K562 (cell line): ENCODE results near the gene SARS1. TPM values are rescaled to one million over a fixed set of nuclear protein-coding genes. Genes with fewer than 3 reads are reported as not detected.

Source experiments
- ATAC-seq: fragments of 200-7000 bp; cut with Tn5 transposase; 3 replicates; pipeline ENCODE4 v1.9.1; 2020; ENCODE audit warnings: moderate library complexity
- BruUV-seq: library from RNA; stranded (reverse); fragments of 400-500 nt; replicated peaks from 2 replicates; lab custom pipeline; 2021; lab: Mats Ljungman, UMichigan
- CTCF ChIA-PET: fragments of 300-600 bp; formaldehyde crosslinking; extraction: SDS; loops from one replicate; lab custom pipeline; 2021; ENCODE audit warnings: low intra/inter-chr PET ratio; lab: Yijun Ruan, JAX
- POLR2A ChIA-PET: fragments of 300-600, 350-650 bp; sonication (Branson Sonifier 250); formaldehyde crosslinking; extraction: SDS; loops from one replicate; lab custom pipeline; 2021; ENCODE audit warnings: antibody characterized with exemption, inconsistent platforms; lab: Yijun Ruan, JAX
- DNase-seq, 4 experiments: peaks; one replicate each; pipeline versions ENCODE4 v3.0.0 to v3.0.0-alpha.2; 2011 to 2018; ENCODE audit warnings: low spot score in 3 of 4, mixed read lengths in 3 of 4; ENCODE audit errors: extremely low read depth in 1 of 4
- FAIRE-seq: peaks from 2 replicates; lab custom pipeline; 2011; peaks lifted over from hg19 to GRCh38; lab: Jason Lieb, UNC
- H2AFZ ChIP-seq: 2 replicates; pipeline ENCODE4 v1.6.0; 2011; ENCODE audit warnings: low read depth, low read length, control low read depth, inconsistent platforms
- H3K27ac ChIP-seq: fragments of 200-600 bp; 3 replicates; pipeline ENCODE4 v1.8.0; 2011; ENCODE audit warnings: low read depth, mild to moderate bottlenecking, control low read depth, inconsistent platforms, low read length, moderate library complexity, mixed read lengths; ENCODE audit errors: extremely low read depth
- H3K27me3 ChIP-seq, 2 experiments: fragments of 300-600 bp in 1 of 2; 2 replicates in 1 of 2; 3 replicates in 1 of 2; pipeline versions ENCODE4 v1.6.0 to v1.8.0; 2011; ENCODE audit warnings: inconsistent platforms in 2 of 2, low read length in 2 of 2, mild to moderate bottlenecking in 1 of 2, mixed read lengths in 1 of 2, moderate library complexity in 1 of 2; ENCODE audit not compliant: control insufficient read depth in 2 of 2, insufficient read depth in 2 of 2
- H3K36me3 ChIP-seq: fragments of 300-600 bp; 3 replicates; pipeline ENCODE4 v1.8.0; 2011; ENCODE audit warnings: mild to moderate bottlenecking, low read length, inconsistent platforms; ENCODE audit not compliant: control insufficient read depth, insufficient read depth
- H3K4me1 ChIP-seq, 2 experiments: fragments of 200-600 bp in 1 of 2; replicated peaks in 1 of 2; 2 replicates in 1 of 2; 3 replicates in 1 of 2; pipeline versions ENCODE4 v1.5.1 to v1.8.0; 2011; ENCODE audit warnings: inconsistent platforms in 2 of 2, low read length in 2 of 2, mild to moderate bottlenecking in 1 of 2, mixed read lengths in 1 of 2, moderate library complexity in 1 of 2; ENCODE audit not compliant: control insufficient read depth in 2 of 2, insufficient read depth in 2 of 2
- H3K4me2 ChIP-seq: 2 replicates; pipeline ENCODE4 v1.6.1; 2011; ENCODE audit warnings: low read length, control low read depth, inconsistent platforms, mixed read lengths; ENCODE audit not compliant: insufficient read depth
- H3K4me3 ChIP-seq: fragments of 200-600 bp; sonication (generic), shearing (Covaris generic); 2 replicates; pipeline ENCODE4 v1.5.1; 2016; ENCODE audit warnings: control low read depth, inconsistent platforms
- H3K79me2 ChIP-seq: fragments of 200-600 bp; 3 replicates; pipeline ENCODE4 v1.8.0; 2011; ENCODE audit warnings: low read length, inconsistent platforms; ENCODE audit not compliant: control insufficient read depth, insufficient read depth
- H3K9ac ChIP-seq, 2 experiments: 2 replicates each; pipeline versions ENCODE4 v1.6.0 to v1.6.1; 2011; ENCODE audit warnings: low read depth in 2 of 2, low read length in 2 of 2, control low read depth in 1 of 2, inconsistent platforms in 1 of 2, mild to moderate bottlenecking in 1 of 2, mixed read lengths in 1 of 2; ENCODE audit not compliant: insufficient read depth in 1 of 2
- H3K9me1 ChIP-seq: one replicate; pipeline ENCODE4 v1.6.0; 2011; ENCODE audit warnings: inconsistent platforms, mild to moderate bottlenecking, low read length, moderate library complexity; ENCODE audit not compliant: control insufficient read depth, insufficient read depth
- H3K9me3 ChIP-seq: replicated peaks from 2 replicates; pipeline ENCODE4 v1.5.1; 2011; ENCODE audit warnings: low read depth, low read length, inconsistent platforms; ENCODE audit not compliant: control insufficient read depth, insufficient read depth
- H4K20me1 ChIP-seq: replicated peaks from 2 replicates; pipeline ENCODE4 v1.6.1; 2011; ENCODE audit warnings: low read length, inconsistent platforms, mixed read lengths; ENCODE audit not compliant: control insufficient read depth, insufficient read depth
- BCL6 ChIP-seq: fragments of 250-450 bp; sonication (Bioruptor Pico); IDR thresholded peaks from 2 replicates; pipeline ENCODE4 v1.4.0; 2020
- SIX5 ChIP-seq, 2 experiments: IDR thresholded peaks; 2 replicates each; pipeline ENCODE4 v1.6.1; 2011; ENCODE audit warnings: low read length in 2 of 2, borderline replicate concordance in 1 of 2, low read depth in 1 of 2, mild to moderate bottlenecking in 1 of 2, moderate library complexity in 1 of 2; ENCODE audit not compliant: insufficient read depth in 1 of 2
- ZC3H4 ChIP-seq: sonication (generic); formaldehyde crosslinking; IDR thresholded peaks from 2 replicates; pipeline ENCODE4 v1.9.0; 2021; ENCODE audit warnings: missing genetic modification reagents, borderline replicate concordance
- ZFX ChIP-seq: sonication (generic); formaldehyde crosslinking; IDR thresholded peaks from 2 replicates; pipeline ENCODE4 v1.8.0; 2022; ENCODE audit warnings: mild to moderate bottlenecking, missing genetic modification reagents, moderate library complexity
- ZNF224 ChIP-seq: sonication (generic); formaldehyde crosslinking; IDR thresholded peaks from 2 replicates; pipeline ENCODE4 v1.8.0; 2022; ENCODE audit warnings: mild to moderate bottlenecking, missing genetic modification reagents
- ZNF232 ChIP-seq: sonication (generic); formaldehyde crosslinking; IDR thresholded peaks from 2 replicates; pipeline ENCODE4 v1.8.0; 2022; ENCODE audit warnings: mild to moderate bottlenecking, missing genetic modification reagents
- ZNF518B ChIP-seq: fragments of 250-450 bp; sonication (Bioruptor Pico); IDR thresholded peaks from 2 replicates; pipeline ENCODE4 v1.5.0; 2021; ENCODE audit warnings: mild to moderate bottlenecking, moderate library complexity
- WGBS: fragments of 100-300 bp; shearing (Covaris generic); methylation state at CpG from one replicate; pipeline ENCODE4 v1.1.6; 2016; ENCODE audit warnings: low coverage, mixed read lengths; ENCODE audit not compliant: insufficient coverage; ENCODE audit errors: missing lambda C conversion rate; 5-methylcytosine and 5-hydroxymethylcytosine counted together
- in situ Hi-C: fragments of 300-500 bp; cut with MboI; formaldehyde crosslinking; loops from 4 replicates; pipeline ENCODE4 v1.15.0; 2018; ENCODE audit warnings: inconsistent platforms, mixed read lengths
- intact Hi-C: fragments of 100-400 bp; cut with micrococcal nuclease; formaldehyde crosslinking; loops from 2 replicates; pipeline ENCODE4 v1.14.2; 2022
- polyA plus RNA-seq, 8 experiments: library from polyadenylated mRNA; depleted of rRNA in 4 of 8; stranded (reverse) in 5 of 8; unstranded in 3 of 8; fragments of >200 nt; fragmentation: Nextera tagmentation in 2 of 8; fragmentation: Illumina TruSeq in 1 of 8; extraction: Ambion mirVana in 2 of 8; extraction: Trizol in 1 of 8; gene quantifications; 2 replicates each; pipeline versions ENCODE4 v1.2.1 to v1.2.3, GENCODE V29; 2011 to 2014; ENCODE audit warnings: inconsistent platforms in 1 of 8, missing spikeins in 1 of 8
- total RNA-seq, 7 experiments: library from RNA; depleted of rRNA in 6 of 7; stranded (reverse); fragments of >200 nt in 6 of 7; fragmentation: Illumina TruSeq in 2 of 7; extraction: Trizol in 2 of 7; gene quantifications; 2 replicates each; pipeline versions ENCODE4 v1.2.1 to v1.2.3, GENCODE V29; 2011 to 2021; ENCODE audit warnings: low replicate concordance in 1 of 7

The SARS1 gene
- total and polyA plus RNA-seq, 9 of the 15 experiments (the other 6 are each of a cell fraction or from before 2014, with no cell fraction given): 221 to 623 (median 254) TPM

- WGBS: 45% methylated on average over 9 of the region's 9 CpGs
- TF ChIP-seq ZNF232 (CRISPR knock-in tag) (no peak), BCL6 (CRISPR knock-in tag) (no peak), ZC3H4 (CRISPR knock-in tag) (no peak), ZNF518B (CRISPR knock-in tag) (no peak), ZFX (CRISPR knock-in tag) (no peak), SIX5 (IDR thresholded peaks at IDR 0.05; ENCODE audit: borderline replicate concordance in 1 of 2, insufficient read depth in 1 of 2, low read depth in 1 of 2, low read length in 2 of 2) (no peak), ZNF224 (CRISPR knock-in tag) (no peak)
- FAIRE-seq (no peak), ATAC-seq (no peak), DNase-seq (no peak)
- peak overlapping the region; percentile 82 for H2AFZ ChIP-seq
- no TSS peak for BruUV-seq
- peaks cover 5% of the 10 kb centered on the region for H3K79me2 ChIP-seq
- in situ Hi-C loops: no loop called here
- H3K9me1 ChIP-seq: no peaks in the 10 kb centered on the region
- no peak overlapping the region for H3K4me3 ChIP-seq
- H3K9ac ChIP-seq: peak overlapping the region in 1 of 2 experiments; percentile 47; a peak in 1 of 4 replicates
- intact Hi-C loops: no loop called here
- H3K4me2 ChIP-seq: peak overlapping the region; percentile 45; the same call in 1 of the 2 replicates
- H3K36me3 ChIP-seq: no peaks in the 10 kb centered on the region
- peaks cover 8 to 15% of the 10 kb centered on the region in 2 experiments for H3K4me1 ChIP-seq
- ChIA-PET POLR2A (interaction anchor here (1.1 to 2.4 kb wide), 3 partner anchors 10 to 18 kb away, joined by 3 to 10 read pairs (median 4); no protein-coding TSS in a partner anchor), CTCF (no interaction called here)
- H3K9me3 ChIP-seq: no peaks in the 10 kb centered on the region
- no peaks in the 10 kb centered on the region for H4K20me1 ChIP-seq
- H3K27me3 ChIP-seq: no peaks in the 10 kb centered on the region
- H3K27ac ChIP-seq: no peak overlapping the region
Measured at GRCh38 chr1:109208836-109209463, 4.8 kb upstream of the SARS1 start.
